OCI-LY7 (cell line): ENCODE results near the gene UBE2G1.
A peak's percentile ranks its signal among the peaks of the same experiment; 100 is the strongest.

Experiments used
- CTCF ChIP-seq: fragments of 200-600 bp; sonication (generic); conservative IDR thresholded peaks from 2 replicates; pipeline ENCODE4 v1.5.1; 2014; ENCODE audit warnings: mild to moderate bottlenecking, antibody characterized with exemption, low read length, moderate library complexity, mixed read lengths
- EZH2phosphoT487 ChIP-seq: fragments of 200-600 bp; sonication (generic); IDR thresholded peaks from 2 replicates; pipeline ENCODE4 v1.6.1; 2018; ENCODE audit warnings: low read depth, borderline replicate concordance, mild to moderate bottlenecking, mixed run types, antibody characterized with exemption, low read length, moderate library complexity, mixed read lengths

GRCh38 chr17:4258867-4259266 lies 107.6 kb downstream of the UBE2G1 start:
- TF ChIP-seq CTCF (peak; percentile 33; the same call in 1 of the 2 replicates), EZH2phosphoT487 (no peak)
